Smooth muscle cell (in vitro differentiated cells): ENCODE results near the gene FOS. TPM values are rescaled to one million over a fixed set of nuclear protein-coding genes. Genes with fewer than 3 reads are reported as not detected.
A peak's percentile ranks its signal among the peaks of the same experiment; 100 is the strongest.

Experiments used
- DNase-seq: peaks from one replicate; lab custom pipeline; 2025; ENCODE audit not compliant: unreplicated experiment; lab: John Stamatoyannopoulos, UW
- H2AFZ ChIP-seq: fragments of 200-600 bp; sonication (generic); 2 replicates; pipeline ENCODE4 v1.6.0; 2016; ENCODE audit warnings: antibody characterized with exemption, low read depth, mild to moderate bottlenecking
- H3F3A ChIP-seq: fragments of 200-600 bp; sonication (generic); 2 replicates; pipeline ENCODE4 v1.6.0; 2017; ENCODE audit warnings: antibody characterized with exemption, low read depth
- H3K27ac ChIP-seq: fragments of 200-600 bp; sonication (generic); 2 replicates; pipeline ENCODE4 v1.5.1; 2016; ENCODE audit warnings: low read depth, mild to moderate bottlenecking
- H3K27me3 ChIP-seq: fragments of 200-600 bp; sonication (generic); 2 replicates; pipeline ENCODE4 v1.6.1; 2016; ENCODE audit warnings: low read depth, mild to moderate bottlenecking
- H3K36me3 ChIP-seq: fragments of 200-600 bp; sonication (generic); 2 replicates; pipeline ENCODE4 v1.5.1; 2016; ENCODE audit warnings: low read depth
- H3K4me1 ChIP-seq: fragments of 200-600 bp; sonication (generic); 2 replicates; pipeline ENCODE4 v1.5.1; 2016; ENCODE audit warnings: low read depth
- H3K4me2 ChIP-seq: fragments of 200-600 bp; sonication (generic); 2 replicates; pipeline ENCODE4 v1.6.0; 2016; ENCODE audit warnings: mild to moderate bottlenecking
- H3K4me3 ChIP-seq: fragments of 200-600 bp; sonication (generic); 2 replicates; pipeline ENCODE4 v1.5.1; 2016; ENCODE audit warnings: mild to moderate bottlenecking
- H3K79me2 ChIP-seq: fragments of 200-600 bp; sonication (generic); 2 replicates; pipeline ENCODE4 v1.6.0; 2016; ENCODE audit warnings: low read depth, mild to moderate bottlenecking
- H3K9ac ChIP-seq: fragments of 200-600 bp; sonication (generic); 2 replicates; pipeline ENCODE4 v1.6.0; 2016; ENCODE audit warnings: low read depth
- H3K9me3 ChIP-seq: fragments of 200-600 bp; sonication (generic); replicated peaks from 2 replicates; pipeline ENCODE4 v1.5.1; 2016; ENCODE audit warnings: low read depth
- H4K20me1 ChIP-seq: fragments of 200-600 bp; sonication (generic); 2 replicates; pipeline ENCODE4 v1.6.0; 2016; ENCODE audit warnings: low read depth
- WGBS: methylation state at CpG from one replicate; pipeline ENCODE4 v1.1.7; 2016; ENCODE audit warnings: low lambda C conversion rate; 5-methylcytosine and 5-hydroxymethylcytosine counted together
- polyA plus RNA-seq: library from polyadenylated mRNA; unstranded; fragments of >200 nt; fragmentation: Nextera tagmentation; extraction: Ambion mirVana; gene quantifications from 2 replicates; pipeline ENCODE4 v1.2.1, GENCODE V29; 2016
- total RNA-seq: library from RNA; depleted of rRNA; stranded (reverse); fragments of >200 nt; gene quantifications from 2 replicates; pipeline ENCODE4 v1.2.3, GENCODE V29; 2014
- TF ChIP-seq, protein P1 (sequence below): fragments of 200-600 bp; sonication (generic); IDR thresholded peaks from 2 replicates; pipeline ENCODE4 v1.5.1; 2017; ENCODE audit warnings: borderline replicate concordance, mild to moderate bottlenecking, antibody characterized with exemption; ENCODE audit not compliant: insufficient read depth, poor library complexity, severe bottlenecking

Gene FOS
- total and polyA plus RNA-seq, 2 experiments from 2014 or later = 1,280 to 1,567 TPM

DNA sequence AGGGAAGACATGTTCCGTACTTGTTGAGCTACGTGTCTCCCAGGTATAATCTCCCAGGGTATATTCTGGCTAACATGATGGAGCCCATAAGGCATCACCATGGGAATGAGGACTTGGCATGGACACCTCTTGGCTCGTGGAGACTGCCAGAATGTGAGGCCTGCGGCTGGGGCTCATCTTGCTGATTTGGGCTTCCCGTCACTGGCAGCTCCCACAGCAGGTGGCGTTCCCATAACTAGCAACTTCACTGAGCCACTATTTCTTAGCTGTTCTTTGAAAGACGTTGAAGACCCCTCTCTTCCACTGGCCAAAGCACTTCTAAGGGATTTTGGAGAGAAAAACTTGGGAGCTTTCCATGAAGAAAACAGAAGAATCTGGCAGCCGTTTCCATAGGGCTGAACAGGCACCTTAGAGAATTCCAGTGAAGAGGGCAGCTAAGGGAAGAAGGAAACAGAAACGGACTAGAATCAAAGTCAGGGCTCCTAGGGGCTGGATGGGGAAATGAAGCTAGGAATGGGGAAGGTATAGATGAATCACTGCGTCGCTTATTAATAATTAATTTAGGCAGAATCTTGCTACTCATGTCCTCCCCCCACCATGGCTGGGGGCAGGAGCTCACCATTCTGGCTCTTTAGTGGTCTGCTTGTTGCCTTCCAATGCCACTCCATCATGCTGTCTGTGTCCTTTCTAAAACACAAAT lies 39.7 kb upstream of the FOS start:
- H4K20me1 ChIP-seq = no peaks in the 10 kb centered on the region
- H3K27me3 ChIP-seq = no peaks in the 10 kb centered on the region
- no peaks in the 10 kb centered on the region for H3K36me3 ChIP-seq
- no peak overlapping the region for H3K4me2 ChIP-seq
- no peaks in the 10 kb centered on the region for H3K9me3 ChIP-seq
- no peak overlapping the region for H3K27ac ChIP-seq
- H3K4me1 ChIP-seq = no peaks in the 10 kb centered on the region
- H2AFZ ChIP-seq = no peak overlapping the region
- TF ChIP-seq, protein P1, sequence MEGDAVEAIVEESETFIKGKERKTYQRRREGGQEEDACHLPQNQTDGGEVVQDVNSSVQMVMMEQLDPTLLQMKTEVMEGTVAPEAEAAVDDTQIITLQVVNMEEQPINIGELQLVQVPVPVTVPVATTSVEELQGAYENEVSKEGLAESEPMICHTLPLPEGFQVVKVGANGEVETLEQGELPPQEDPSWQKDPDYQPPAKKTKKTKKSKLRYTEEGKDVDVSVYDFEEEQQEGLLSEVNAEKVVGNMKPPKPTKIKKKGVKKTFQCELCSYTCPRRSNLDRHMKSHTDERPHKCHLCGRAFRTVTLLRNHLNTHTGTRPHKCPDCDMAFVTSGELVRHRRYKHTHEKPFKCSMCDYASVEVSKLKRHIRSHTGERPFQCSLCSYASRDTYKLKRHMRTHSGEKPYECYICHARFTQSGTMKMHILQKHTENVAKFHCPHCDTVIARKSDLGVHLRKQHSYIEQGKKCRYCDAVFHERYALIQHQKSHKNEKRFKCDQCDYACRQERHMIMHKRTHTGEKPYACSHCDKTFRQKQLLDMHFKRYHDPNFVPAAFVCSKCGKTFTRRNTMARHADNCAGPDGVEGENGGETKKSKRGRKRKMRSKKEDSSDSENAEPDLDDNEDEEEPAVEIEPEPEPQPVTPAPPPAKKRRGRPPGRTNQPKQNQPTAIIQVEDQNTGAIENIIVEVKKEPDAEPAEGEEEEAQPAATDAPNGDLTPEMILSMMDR = no peak
- WGBS = 90% methylated on average over 11 of the region's 11 CpGs
- H3K79me2 ChIP-seq = no peaks in the 10 kb centered on the region
- no peak overlapping the region for H3K9ac ChIP-seq
- DNase-seq = no peak
- H3F3A ChIP-seq = no peaks in the 10 kb centered on the region
- H3K4me3 ChIP-seq = no peak overlapping the region

DNA sequence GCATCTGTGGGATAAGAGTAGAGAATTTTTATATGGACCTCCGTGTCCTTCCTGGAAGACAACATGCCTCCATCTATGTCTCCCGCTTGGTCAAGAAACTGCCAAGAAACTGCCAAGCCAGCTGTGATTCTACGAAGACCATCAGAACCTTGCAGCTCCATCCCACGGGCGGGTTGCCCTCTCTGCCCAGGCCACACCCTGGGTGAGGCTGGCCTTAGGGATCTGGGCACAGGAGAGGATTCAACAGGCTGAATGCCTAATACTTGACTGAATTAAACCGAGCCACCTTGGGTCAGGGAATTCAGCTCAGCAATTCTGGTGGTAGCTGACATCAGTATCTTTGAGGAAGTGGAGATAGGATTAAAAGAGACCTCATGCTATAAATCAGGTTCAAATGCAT lies 37.8 kb upstream of the FOS start:
- Histone ChIP-seq H3K36me3 (no peaks in the 10 kb centered on the region), H3K4me3 (no peak overlapping the region), H4K20me1 (no peaks in the 10 kb centered on the region), H3K4me1 (no peaks in the 10 kb centered on the region), H3K4me2 (no peak overlapping the region), H3F3A (no peaks in the 10 kb centered on the region), H3K27ac (no peak overlapping the region), H2AFZ (no peak overlapping the region), H3K9ac (no peak overlapping the region), H3K79me2 (no peaks in the 10 kb centered on the region), H3K27me3 (no peaks in the 10 kb centered on the region), H3K9me3 (no peaks in the 10 kb centered on the region)
- DNase-seq = no peak
- TF ChIP-seq, protein P1 = no peak
- 92% methylated on average over 6 of the region's 6 CpGs for WGBS

DNA sequence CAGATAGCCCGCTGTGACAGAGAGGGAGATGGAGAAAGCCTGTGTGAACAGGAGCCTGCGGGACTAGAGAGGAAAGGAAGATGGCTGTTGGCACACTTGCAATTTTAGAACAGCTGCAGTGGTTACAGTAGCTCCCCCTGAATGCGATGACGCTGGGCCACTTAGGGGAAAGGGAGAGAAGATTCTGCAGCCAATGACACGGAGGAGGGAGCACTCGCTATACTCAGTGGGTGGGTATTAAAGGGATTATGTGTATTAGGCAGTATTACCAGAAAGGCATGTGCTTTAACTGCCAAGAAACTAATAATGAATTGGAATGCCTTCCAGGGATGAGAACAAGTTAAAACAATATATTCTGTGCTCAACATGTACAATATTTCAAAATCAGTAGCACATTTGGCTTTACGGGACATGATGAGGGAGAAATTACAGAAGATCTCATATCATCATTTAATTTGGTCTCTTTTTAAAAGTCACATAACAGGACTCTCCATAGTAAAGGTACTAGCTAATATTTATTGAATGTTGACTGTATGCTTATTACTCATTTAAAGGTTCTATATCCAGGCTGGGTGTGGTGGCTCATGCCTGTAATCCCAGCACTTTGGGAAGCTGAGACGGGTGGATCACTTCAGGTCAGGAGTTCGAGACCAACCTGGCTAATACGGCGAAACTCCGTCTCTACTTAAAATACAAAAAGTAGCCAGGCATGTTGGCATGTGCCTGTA lies 35.9 kb upstream of the FOS start:
- H3K4me3 ChIP-seq = no peak overlapping the region
- peak overlapping the region; percentile 41 for H3K27ac ChIP-seq

More for the DNA sequence above, 35.9 kb upstream of the FOS start:
- H3K4me1 ChIP-seq = no peaks in the 10 kb centered on the region
- no peaks in the 10 kb centered on the region for H3F3A ChIP-seq
- WGBS = 40% methylated on average over 12 of the region's 12 CpGs
- no peaks in the 10 kb centered on the region for H3K36me3 ChIP-seq
- H4K20me1 ChIP-seq = no peaks in the 10 kb centered on the region
- no peaks in the 10 kb centered on the region for H3K27me3 ChIP-seq
- no peaks in the 10 kb centered on the region for H3K79me2 ChIP-seq
- TF ChIP-seq, protein P1 = no peak
- no peak overlapping the region for H2AFZ ChIP-seq
- H3K9me3 ChIP-seq = no peaks in the 10 kb centered on the region
- no peak overlapping the region for H3K4me2 ChIP-seq
- peak; percentile 27 for DNase-seq
- no peak overlapping the region for H3K9ac ChIP-seq
